K562 (cell line): ENCODE results near the gene TLR5. TPM values are rescaled to one million over a fixed set of nuclear protein-coding genes. Genes with fewer than 3 reads are reported as not detected.

ENCODE experiments used
- ATAC-seq: fragments of 200-7000 bp; cut with Tn5 transposase; 3 replicates; pipeline ENCODE4 v1.9.1; 2020; ENCODE audit warnings: moderate library complexity
- BruUV-seq: library from RNA; stranded (reverse); fragments of 400-500 nt; replicated peaks from 2 replicates; lab custom pipeline; 2021; lab: Mats Ljungman, UMichigan
- CTCF ChIA-PET: fragments of 300-600 bp; formaldehyde crosslinking; extraction: SDS; loops from one replicate; lab custom pipeline; 2021; ENCODE audit warnings: low intra/inter-chr PET ratio; lab: Yijun Ruan, JAX
- POLR2A ChIA-PET: fragments of 300-600, 350-650 bp; sonication (Branson Sonifier 250); formaldehyde crosslinking; extraction: SDS; loops from one replicate; lab custom pipeline; 2021; ENCODE audit warnings: antibody characterized with exemption, inconsistent platforms; lab: Yijun Ruan, JAX
- DNase-seq, 4 experiments: peaks; one replicate each; pipeline versions ENCODE4 v3.0.0 to v3.0.0-alpha.2; 2011 to 2018; ENCODE audit warnings: low spot score in 3 of 4, mixed read lengths in 3 of 4; ENCODE audit errors: extremely low read depth in 1 of 4
- FAIRE-seq: peaks from 2 replicates; lab custom pipeline; 2011; peaks lifted over from hg19 to GRCh38; lab: Jason Lieb, UNC
- H2AFZ ChIP-seq: 2 replicates; pipeline ENCODE4 v1.6.0; 2011; ENCODE audit warnings: low read depth, low read length, control low read depth, inconsistent platforms
- H3K27ac ChIP-seq: fragments of 200-600 bp; 3 replicates; pipeline ENCODE4 v1.8.0; 2011; ENCODE audit warnings: low read depth, mild to moderate bottlenecking, control low read depth, inconsistent platforms, low read length, moderate library complexity, mixed read lengths; ENCODE audit errors: extremely low read depth
- H3K27me3 ChIP-seq, 2 experiments: fragments of 300-600 bp in 1 of 2; 2 replicates in 1 of 2; 3 replicates in 1 of 2; pipeline versions ENCODE4 v1.6.0 to v1.8.0; 2011; ENCODE audit warnings: inconsistent platforms in 2 of 2, low read length in 2 of 2, mild to moderate bottlenecking in 1 of 2, mixed read lengths in 1 of 2, moderate library complexity in 1 of 2; ENCODE audit not compliant: control insufficient read depth in 2 of 2, insufficient read depth in 2 of 2
- H3K36me3 ChIP-seq: fragments of 300-600 bp; 3 replicates; pipeline ENCODE4 v1.8.0; 2011; ENCODE audit warnings: mild to moderate bottlenecking, low read length, inconsistent platforms; ENCODE audit not compliant: control insufficient read depth, insufficient read depth
- H3K4me1 ChIP-seq, 2 experiments: fragments of 200-600 bp in 1 of 2; replicated peaks in 1 of 2; 2 replicates in 1 of 2; 3 replicates in 1 of 2; pipeline versions ENCODE4 v1.5.1 to v1.8.0; 2011; ENCODE audit warnings: inconsistent platforms in 2 of 2, low read length in 2 of 2, mild to moderate bottlenecking in 1 of 2, mixed read lengths in 1 of 2, moderate library complexity in 1 of 2; ENCODE audit not compliant: control insufficient read depth in 2 of 2, insufficient read depth in 2 of 2
- H3K4me2 ChIP-seq: 2 replicates; pipeline ENCODE4 v1.6.1; 2011; ENCODE audit warnings: low read length, control low read depth, inconsistent platforms, mixed read lengths; ENCODE audit not compliant: insufficient read depth
- H3K4me3 ChIP-seq: fragments of 200-600 bp; sonication (generic), shearing (Covaris generic); 2 replicates; pipeline ENCODE4 v1.5.1; 2016; ENCODE audit warnings: control low read depth, inconsistent platforms
- H3K79me2 ChIP-seq: fragments of 200-600 bp; 3 replicates; pipeline ENCODE4 v1.8.0; 2011; ENCODE audit warnings: low read length, inconsistent platforms; ENCODE audit not compliant: control insufficient read depth, insufficient read depth
- H3K9ac ChIP-seq, 2 experiments: 2 replicates each; pipeline versions ENCODE4 v1.6.0 to v1.6.1; 2011; ENCODE audit warnings: low read depth in 2 of 2, low read length in 2 of 2, control low read depth in 1 of 2, inconsistent platforms in 1 of 2, mild to moderate bottlenecking in 1 of 2, mixed read lengths in 1 of 2; ENCODE audit not compliant: insufficient read depth in 1 of 2
- H3K9me1 ChIP-seq: one replicate; pipeline ENCODE4 v1.6.0; 2011; ENCODE audit warnings: inconsistent platforms, mild to moderate bottlenecking, low read length, moderate library complexity; ENCODE audit not compliant: control insufficient read depth, insufficient read depth
- H3K9me3 ChIP-seq: replicated peaks from 2 replicates; pipeline ENCODE4 v1.5.1; 2011; ENCODE audit warnings: low read depth, low read length, inconsistent platforms; ENCODE audit not compliant: control insufficient read depth, insufficient read depth
- H4K20me1 ChIP-seq: replicated peaks from 2 replicates; pipeline ENCODE4 v1.6.1; 2011; ENCODE audit warnings: low read length, inconsistent platforms, mixed read lengths; ENCODE audit not compliant: control insufficient read depth, insufficient read depth
- CBX2 ChIP-seq: fragments of 200-600 bp; sonication (generic); IDR thresholded peaks from one replicate; pipeline ENCODE4 v1.6.1; 2012; ENCODE audit warnings: mild to moderate bottlenecking, low read length, inconsistent platforms; ENCODE audit not compliant: insufficient read depth, poor library complexity, severe bottlenecking
- CEBPG ChIP-seq, 3 experiments: fragments of 200-800 bp in 1 of 3; sonication (Bioruptor generic) in 1 of 3; sonication (generic) in 1 of 3; formaldehyde crosslinking in 1 of 3; IDR thresholded peaks in 2 of 3; conservative IDR thresholded peaks in 1 of 3; 2 replicates each; pipeline versions ENCODE4 v1.6.1 to v1.8.0; 2016 to 2022; ENCODE audit warnings: missing compliant biosample characterization in 2 of 3, missing genetic modification characterization in 2 of 3, mild to moderate bottlenecking in 1 of 3, missing genetic modification reagents in 1 of 3
- CHCHD3 ChIP-seq: fragments of 250-450 bp; sonication (Bioruptor Pico); IDR thresholded peaks from 2 replicates; pipeline ENCODE4 v2.1.2; 2022; ENCODE audit warnings: mild to moderate bottlenecking
- CREBBP ChIP-seq: IDR thresholded peaks from one replicate; pipeline ENCODE4 v1.6.1; 2012; ENCODE audit warnings: low read depth, mild to moderate bottlenecking, control low read depth, inconsistent platforms, low read length
- FOS ChIP-seq: IDR thresholded peaks from 3 replicates; pipeline ENCODE4 v1.6.1; 2011; ENCODE audit not compliant: insufficient read length; ENCODE audit errors: extremely low read depth
- FOXP4 ChIP-seq: sonication (generic); formaldehyde crosslinking; IDR thresholded peaks from 2 replicates; pipeline ENCODE4 v1.8.0; 2022; ENCODE audit warnings: mild to moderate bottlenecking, missing genetic modification reagents, borderline replicate concordance
- KDM1A ChIP-seq, 2 experiments: fragments of 450-650 bp; IDR thresholded peaks; 2 replicates each; pipeline ENCODE4 v1.6.1; 2016; ENCODE audit warnings: mild to moderate bottlenecking in 2 of 2
- NR2C2 ChIP-seq, 2 experiments: fragments of 200-800 bp in 1 of 2; sonication (Bioruptor generic) in 1 of 2; sonication (generic) in 1 of 2; formaldehyde crosslinking in 1 of 2; IDR thresholded peaks; 2 replicates each; pipeline versions ENCODE4 v1.6.1 to v1.8.0; 2016 to 2022; ENCODE audit warnings: mild to moderate bottlenecking in 1 of 2, missing compliant biosample characterization in 1 of 2, missing genetic modification characterization in 1 of 2, missing genetic modification reagents in 1 of 2
- NR2F6 ChIP-seq: fragments of 450-650 bp; formaldehyde crosslinking; IDR thresholded peaks from 2 replicates; pipeline ENCODE4 v1.4.0; 2020; ENCODE audit warnings: mild to moderate bottlenecking
- PML ChIP-seq: IDR thresholded peaks from 2 replicates; pipeline ENCODE4 v1.6.1; 2012; ENCODE audit warnings: low read length, inconsistent platforms
- RBM15 ChIP-seq: fragments of 200-400 bp; formaldehyde crosslinking; IDR thresholded peaks from 2 replicates; pipeline ENCODE4 v1.6.1; 2018; ENCODE audit warnings: mild to moderate bottlenecking, low read length, moderate library complexity; ENCODE audit not compliant: insufficient read depth
- SIN3A ChIP-seq, 2 experiments: fragments of 150-350 bp in 1 of 2; IDR thresholded peaks; 2 replicates each; pipeline ENCODE4 v1.6.1; 2011 to 2016; ENCODE audit warnings: borderline replicate concordance in 2 of 2, low read depth in 2 of 2, low read length in 2 of 2, mild to moderate bottlenecking in 2 of 2, moderate library complexity in 2 of 2; ENCODE audit not compliant: control insufficient read depth in 1 of 2
- SNRNP70 ChIP-seq: fragments of 200-400 bp; formaldehyde crosslinking; optimal IDR thresholded peaks from 2 replicates; pipeline ENCODE3; 2017; ENCODE audit warnings: low read depth, low read length
- SREBF2 ChIP-seq: sonication (generic); formaldehyde crosslinking; IDR thresholded peaks from 2 replicates; pipeline ENCODE4 v1.4.0; 2020; ENCODE audit warnings: mild to moderate bottlenecking, missing genetic modification reagents
- YY1 ChIP-seq, 3 experiments: IDR thresholded peaks; 2 replicates each; pipeline ENCODE4 v1.6.1; 2011; ENCODE audit warnings: low read length in 2 of 3, mild to moderate bottlenecking in 2 of 3, moderate library complexity in 2 of 3, borderline replicate concordance in 1 of 3, control low read depth in 1 of 3, low read depth in 1 of 3; ENCODE audit not compliant: insufficient read depth in 3 of 3, insufficient replicate concordance in 2 of 3, control insufficient read depth in 1 of 3, insufficient read length in 1 of 3; ENCODE audit errors: extremely low read depth in 1 of 3
- ZNF551 ChIP-seq: fragments of 250-450 bp; sonication (Bioruptor Pico); IDR thresholded peaks from 2 replicates; pipeline ENCODE4 v1.5.0; 2021; ENCODE audit warnings: mild to moderate bottlenecking, moderate library complexity
- ZNF76 ChIP-seq: fragments of 250-450 bp; sonication (Bioruptor Pico); IDR thresholded peaks from 2 replicates; pipeline ENCODE4 v1.4.0; 2020; ENCODE audit warnings: mild to moderate bottlenecking, moderate library complexity, borderline replicate concordance
- ZNF785 ChIP-seq: fragments of 250-450 bp; sonication (Bioruptor Pico); IDR thresholded peaks from 2 replicates; pipeline ENCODE4 v1.4.0; 2020; ENCODE audit warnings: mild to moderate bottlenecking
- whole genome bisulfite sequencing: fragments of 100-300 bp; shearing (Covaris generic); methylation state at CpG from one replicate; pipeline ENCODE4 v1.1.6; 2016; ENCODE audit warnings: low coverage, mixed read lengths; ENCODE audit not compliant: insufficient coverage; ENCODE audit errors: missing lambda C conversion rate; 5-methylcytosine and 5-hydroxymethylcytosine counted together
- in situ Hi-C: fragments of 300-500 bp; cut with MboI; formaldehyde crosslinking; loops from 4 replicates; pipeline ENCODE4 v1.15.0; 2018; ENCODE audit warnings: inconsistent platforms, mixed read lengths
- intact Hi-C: fragments of 100-400 bp; cut with micrococcal nuclease; formaldehyde crosslinking; loops from 2 replicates; pipeline ENCODE4 v1.14.2; 2022
- polyA plus RNA-seq, 8 experiments: library from polyadenylated mRNA; depleted of rRNA in 4 of 8; stranded (reverse) in 5 of 8; unstranded in 3 of 8; fragments of >200 nt; fragmentation: Nextera tagmentation in 2 of 8; fragmentation: Illumina TruSeq in 1 of 8; extraction: Ambion mirVana in 2 of 8; extraction: Trizol in 1 of 8; gene quantifications; 2 replicates each; pipeline versions ENCODE4 v1.2.1 to v1.2.3, GENCODE V29; 2011 to 2014; ENCODE audit warnings: inconsistent platforms in 1 of 8, missing spikeins in 1 of 8
- total RNA-seq, 7 experiments: library from RNA; depleted of rRNA in 6 of 7; stranded (reverse); fragments of >200 nt in 6 of 7; fragmentation: Illumina TruSeq in 2 of 7; extraction: Trizol in 2 of 7; gene quantifications; 2 replicates each; pipeline versions ENCODE4 v1.2.1 to v1.2.3, GENCODE V29; 2011 to 2021; ENCODE audit warnings: low replicate concordance in 1 of 7

TLR5 gene
- total and polyA plus RNA-seq, 9 of the 15 experiments (the other 6 are each of a cell fraction or from before 2014, with no cell fraction given): 0.93 to 7.4 (median 1.9) TPM

GRCh38 chr1:223152399-223152798 is 9.4 kb upstream of the TLR5 start (continued):
- TF ChIP-seq FOXP4 (no peak), CEBPG (CRISPR knock-in tag; IDR thresholded peaks at IDR 0.05) (no peak), CEBPG (tag; conservative IDR thresholded peaks at IDR 0.05 in 1 of 2, IDR thresholded peaks at IDR 0.05 in 1 of 2) (no peak), FOS (no peak), ZNF76 (CRISPR knock-in tag) (no peak), ZNF785 (CRISPR knock-in tag) (no peak), NR2C2 (CRISPR knock-in tag; IDR thresholded peaks at IDR 0.05) (no peak), NR2C2 (tag; IDR thresholded peaks at IDR 0.05) (no peak), NR2F6 (no peak)

- H3K36me3 ChIP-seq: no peaks in the 10 kb centered on the region
- no peaks in the 10 kb centered on the region for H3K79me2 ChIP-seq
- no peak overlapping the region for H3K27ac ChIP-seq
- FAIRE-seq (no peak), ATAC-seq (no peak), DNase-seq (no peak)
- H3K9ac ChIP-seq: no peak overlapping the region
- no peaks in the 10 kb centered on the region for H3K9me1 ChIP-seq
- in situ Hi-C loops: no loop called here
- 42% methylated on average over 5 of the region's 5 CpGs for WGBS
- no peak overlapping the region for H3K4me2 ChIP-seq
- CTCF ChIA-PET: no interaction called here
- H3K9me3 ChIP-seq: no peaks in the 10 kb centered on the region
- H3K4me3 ChIP-seq: no peak overlapping the region
- no peak overlapping the region for H2AFZ ChIP-seq
- BruUV-seq: no TSS peak
- H4K20me1 ChIP-seq: no peaks in the 10 kb centered on the region
- POLR2A ChIA-PET: no interaction called here
- intact Hi-C loops: no loop called here
- H3K4me1 ChIP-seq: peaks cover 0 to 20% of the 10 kb centered on the region in 2 experiments; a peak in 3 of 5 replicates
- no peaks in the 10 kb centered on the region for H3K27me3 ChIP-seq
- TF ChIP-seq CREBBP: no peak
- TF ChIP-seq PML: no peak
- TF ChIP-seq SNRNP70: no peak
- TF ChIP-seq CBX2: no peak
- TF ChIP-seq CHCHD3: no peak
- TF ChIP-seq RBM15: no peak
- no peak for TF ChIP-seq YY1 (IDR thresholded peaks at IDR 0.05; ENCODE audit: borderline replicate concordance in 1 of 3, control insufficient read depth in 1 of 3, extremely low read depth in 1 of 3, insufficient read depth in 3 of 3, insufficient read length in 1 of 3, insufficient replicate concordance in 2 of 3, low read depth in 1 of 3, low read length in 2 of 3)
- TF ChIP-seq SIN3A (IDR thresholded peaks at IDR 0.05; ENCODE audit: borderline replicate concordance in 2 of 2, control insufficient read depth in 1 of 2, low read depth in 2 of 2, low read length in 2 of 2): no peak
- TF ChIP-seq ZNF551 (CRISPR knock-in tag): no peak
- TF ChIP-seq SREBF2: no peak
- TF ChIP-seq KDM1A (IDR thresholded peaks at IDR 0.05): no peak
Observed at GRCh38 chr1:223150443-223150842, 7.4 kb upstream of the TLR5 start.
